PC-3 (cell line): ENCODE results near the gene TRIM14. TPM values are rescaled to one million over a fixed set of nuclear protein-coding genes. Genes with fewer than 3 reads are reported as not detected.
"Not testable (repeated sequence)": the region's sequence is repeated elsewhere in the genome, so short reads cannot be mapped to it uniquely, and the experiment has no call there.

Experiments used
- ATAC-seq: fragments of 200-7000 bp; cut with Tn5 transposase; 2 replicates; pipeline ENCODE4 v1.9.1; 2020; ENCODE audit warnings: mild to moderate bottlenecking, moderate library complexity
- BruUV-seq: library from RNA; stranded (reverse); fragments of 400-500 nt; replicated peaks from 2 replicates; lab custom pipeline; 2021; lab: Mats Ljungman, UMichigan
- CTCF ChIA-PET: fragments of 300-600 bp; sonication (Branson Sonifier 250); formaldehyde crosslinking; loops from one replicate; lab custom pipeline; 2022; ENCODE audit warnings: antibody characterized with exemption; lab: Charles Lee
- POLR2A ChIA-PET: fragments of 300-600 bp; sonication (Branson Sonifier 250); formaldehyde crosslinking; loops from one replicate; lab custom pipeline; 2022; ENCODE audit warnings: antibody characterized with exemption; ENCODE audit not compliant: unreplicated experiment; lab: Charles Lee
- DNase-seq: peaks from one replicate; pipeline ENCODE4 v3.0.0-alpha.2; 2015
- H2AFZ ChIP-seq: fragments of 300-600 bp; sonication (generic); 2 replicates; pipeline ENCODE4 v1.6.0; 2016; ENCODE audit warnings: antibody characterized with exemption, low read length
- H3F3A ChIP-seq: fragments of 300-600 bp; sonication (generic); one replicate; pipeline ENCODE4 v1.6.0; 2017; ENCODE audit warnings: antibody characterized with exemption, low read length, control low read depth, mild to moderate bottlenecking; ENCODE audit not compliant: unreplicated experiment
- H3K27ac ChIP-seq: fragments of 300-600 bp; sonication (generic); 2 replicates; pipeline ENCODE4 v1.5.1; 2016; ENCODE audit warnings: mild to moderate bottlenecking, low read length
- H3K27me3 ChIP-seq: fragments of 300-600 bp; sonication (generic); 2 replicates; pipeline ENCODE4 v1.6.1; 2016; ENCODE audit warnings: low read length, mixed read lengths
- H3K36me3 ChIP-seq: fragments of 300-600 bp; sonication (generic); 2 replicates; pipeline ENCODE4 v1.6.1; 2016; ENCODE audit warnings: low read depth, mixed run types, low read length, mixed read lengths
- H3K4me1 ChIP-seq: fragments of 300-600 bp; sonication (generic); 2 replicates; pipeline ENCODE4 v1.5.1; 2016; ENCODE audit warnings: low read length; ENCODE audit not compliant: insufficient read depth
- H3K4me2 ChIP-seq: fragments of 300-600 bp; sonication (generic); 2 replicates; pipeline ENCODE4 v1.6.0; 2016; ENCODE audit warnings: low read length
- H3K4me3 ChIP-seq: fragments of 300-600 bp; sonication (generic); 2 replicates; pipeline ENCODE4 v1.5.1; 2016; ENCODE audit warnings: mild to moderate bottlenecking, low read length, mixed read lengths
- H3K79me2 ChIP-seq: fragments of 300-600 bp; sonication (generic); 2 replicates; pipeline ENCODE4 v1.6.1; 2017; ENCODE audit warnings: low read length, mixed read lengths
- H3K9ac ChIP-seq: fragments of 300-600 bp; sonication (generic); 2 replicates; pipeline ENCODE4 v1.6.0; 2016; ENCODE audit warnings: mild to moderate bottlenecking, low read length
- H3K9me2 ChIP-seq: fragments of 300-600 bp; sonication (generic); replicated peaks from 2 replicates; pipeline ENCODE4 v1.6.1; 2016; ENCODE audit warnings: mixed run types, low read length, mixed read lengths
- H3K9me3 ChIP-seq: fragments of 300-600 bp; sonication (generic); 2 replicates; pipeline ENCODE4 v1.6.1; 2016; ENCODE audit warnings: low read length, mixed read lengths
- H4K20me1 ChIP-seq: fragments of 300-600 bp; sonication (generic); 2 replicates; pipeline ENCODE4 v1.6.1; 2016; ENCODE audit warnings: low read length, mixed read lengths
- EZH2 ChIP-seq: fragments of 300-600 bp; sonication (generic); IDR thresholded peaks from one replicate; pipeline ENCODE4 v1.6.1; 2017; ENCODE audit warnings: antibody characterized with exemption, mild to moderate bottlenecking, low read length; ENCODE audit not compliant: unreplicated experiment
- EZH2phosphoT487 ChIP-seq: fragments of 300-600 bp; sonication (generic); IDR thresholded peaks from 2 replicates; pipeline ENCODE4 v1.6.1; 2018; ENCODE audit warnings: mild to moderate bottlenecking, antibody characterized with exemption, low read length, borderline replicate concordance
- intact Hi-C: fragments of 100-400 bp; cut with micrococcal nuclease; formaldehyde crosslinking; loops from 2 replicates; pipeline ENCODE4 v1.9.0; 2023
- total RNA-seq: library from RNA; depleted of rRNA; stranded (reverse); fragments of >200 nt; gene quantifications from 2 replicates; pipeline ENCODE4 v1.2.3, GENCODE V29; 2014
- TF ChIP-seq, protein P1 (sequence below): fragments of 300-600 bp; sonication (generic); conservative IDR thresholded peaks from 2 replicates; pipeline ENCODE4 v1.5.1; 2017; ENCODE audit warnings: antibody characterized with exemption, low read depth, mild to moderate bottlenecking, low read length

TRIM14 gene
- total RNA-seq, 1 experiment from 2014 or later = 11.2 TPM

DNA sequence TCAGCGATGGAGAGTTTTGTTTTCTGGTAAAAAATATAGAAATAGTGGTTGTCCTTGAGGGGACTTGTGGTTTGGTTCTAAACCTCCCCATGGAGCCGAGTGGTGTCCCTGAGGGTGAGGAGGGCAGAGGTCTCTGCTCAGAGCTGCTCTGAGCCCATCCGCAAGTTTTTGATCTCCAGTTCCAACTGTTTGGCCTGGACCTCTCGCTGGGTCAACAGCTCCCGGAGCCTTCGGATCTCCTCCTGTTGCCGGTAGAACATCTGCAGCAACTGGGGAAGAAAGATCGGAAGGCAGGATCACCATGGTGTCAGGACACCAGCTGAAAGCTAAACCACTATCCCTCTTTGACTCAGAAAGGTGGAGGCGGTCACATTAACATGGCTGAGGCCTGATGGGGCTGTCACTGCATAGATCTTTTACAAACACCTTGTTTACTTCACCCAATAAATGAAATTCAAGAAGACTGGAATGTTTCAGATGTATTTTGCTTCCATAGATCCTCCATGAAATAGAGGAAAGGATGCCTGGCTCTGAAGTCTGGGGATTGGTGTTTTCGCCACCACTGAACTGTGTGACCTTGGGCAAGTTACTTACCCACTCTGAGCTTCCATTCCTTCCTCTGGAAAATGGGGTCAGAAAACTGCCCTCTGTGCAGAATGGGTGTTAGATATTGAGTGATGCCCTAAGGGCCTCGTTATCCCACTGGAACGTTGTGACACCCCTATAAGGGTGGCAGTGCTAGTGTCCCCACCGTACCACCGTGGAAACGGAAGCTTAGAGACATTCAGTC, 5.8 kb upstream of the TRIM14 start:
- Histone ChIP-seq H2AFZ (no peak overlapping the region), H3K4me1 (peaks cover 7% of the 10 kb centered on the region), H3K4me2 (no peak overlapping the region), H3K27me3 (no peaks in the 10 kb centered on the region), H3K9me3 (no peaks in the 10 kb centered on the region), H3K9me2 (no peaks in the 10 kb centered on the region), H3K79me2 (no peaks in the 10 kb centered on the region), H4K20me1 (no peaks in the 10 kb centered on the region), H3K27ac (no peak overlapping the region), H3F3A (no peaks in the 10 kb centered on the region), H3K4me3 (no peak overlapping the region), H3K9ac (no peak overlapping the region), H3K36me3 (no peaks in the 10 kb centered on the region)
- POLR2A ChIA-PET = no interaction called here
- CTCF ChIA-PET = no interaction called here
- BruUV-seq = no TSS peak
- DNase-seq = no peak
- ATAC-seq = no peak
- no peak for TF ChIP-seq EZH2
- TF ChIP-seq EZH2phosphoT487 = no peak
- TF ChIP-seq, protein P1, sequence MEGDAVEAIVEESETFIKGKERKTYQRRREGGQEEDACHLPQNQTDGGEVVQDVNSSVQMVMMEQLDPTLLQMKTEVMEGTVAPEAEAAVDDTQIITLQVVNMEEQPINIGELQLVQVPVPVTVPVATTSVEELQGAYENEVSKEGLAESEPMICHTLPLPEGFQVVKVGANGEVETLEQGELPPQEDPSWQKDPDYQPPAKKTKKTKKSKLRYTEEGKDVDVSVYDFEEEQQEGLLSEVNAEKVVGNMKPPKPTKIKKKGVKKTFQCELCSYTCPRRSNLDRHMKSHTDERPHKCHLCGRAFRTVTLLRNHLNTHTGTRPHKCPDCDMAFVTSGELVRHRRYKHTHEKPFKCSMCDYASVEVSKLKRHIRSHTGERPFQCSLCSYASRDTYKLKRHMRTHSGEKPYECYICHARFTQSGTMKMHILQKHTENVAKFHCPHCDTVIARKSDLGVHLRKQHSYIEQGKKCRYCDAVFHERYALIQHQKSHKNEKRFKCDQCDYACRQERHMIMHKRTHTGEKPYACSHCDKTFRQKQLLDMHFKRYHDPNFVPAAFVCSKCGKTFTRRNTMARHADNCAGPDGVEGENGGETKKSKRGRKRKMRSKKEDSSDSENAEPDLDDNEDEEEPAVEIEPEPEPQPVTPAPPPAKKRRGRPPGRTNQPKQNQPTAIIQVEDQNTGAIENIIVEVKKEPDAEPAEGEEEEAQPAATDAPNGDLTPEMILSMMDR = no peak
- intact Hi-C loops = loop anchor here (5.0 kb wide), 1 partner anchor 32 kb away; no protein-coding TSS in a partner anchor

DNA sequence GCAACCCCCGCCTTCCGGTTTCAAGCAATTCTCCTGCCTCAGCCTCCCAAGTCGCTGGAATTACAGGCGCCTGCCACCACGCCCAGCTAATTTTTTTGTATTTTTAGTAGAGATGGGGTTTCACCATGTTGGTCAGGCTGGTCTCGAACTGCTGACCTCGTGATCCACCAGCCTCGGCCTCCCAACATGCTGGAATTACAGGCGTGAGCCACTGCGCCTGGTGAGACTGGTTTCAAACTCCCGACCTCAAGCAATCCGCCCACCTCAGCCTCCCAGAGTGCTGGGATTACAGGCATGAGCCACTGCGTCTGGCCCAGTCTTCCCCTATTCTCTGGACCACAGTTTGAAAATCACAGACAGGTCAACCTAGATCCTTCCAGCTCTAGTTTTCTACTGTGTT, 5.1 kb upstream of the TRIM14 start:
- H3K27me3 ChIP-seq, POLR2A ChIA-PET, CTCF ChIA-PET, H3K79me2 ChIP-seq, H4K20me1 ChIP-seq, H3K9me2 ChIP-seq, H3K4me1 ChIP-seq, H3F3A ChIP-seq, ATAC-seq, H3K27ac ChIP-seq, H3K36me3 ChIP-seq, H3K9me3 ChIP-seq, DNase-seq, H2AFZ ChIP-seq, H3K9ac ChIP-seq, BruUV-seq, H3K4me2 ChIP-seq, H3K4me3 ChIP-seq: not testable (repeated sequence)
- intact Hi-C loops = loop anchor here (5.0 kb wide), 1 partner anchor 33 kb away; no protein-coding TSS in a partner anchor

DNA sequence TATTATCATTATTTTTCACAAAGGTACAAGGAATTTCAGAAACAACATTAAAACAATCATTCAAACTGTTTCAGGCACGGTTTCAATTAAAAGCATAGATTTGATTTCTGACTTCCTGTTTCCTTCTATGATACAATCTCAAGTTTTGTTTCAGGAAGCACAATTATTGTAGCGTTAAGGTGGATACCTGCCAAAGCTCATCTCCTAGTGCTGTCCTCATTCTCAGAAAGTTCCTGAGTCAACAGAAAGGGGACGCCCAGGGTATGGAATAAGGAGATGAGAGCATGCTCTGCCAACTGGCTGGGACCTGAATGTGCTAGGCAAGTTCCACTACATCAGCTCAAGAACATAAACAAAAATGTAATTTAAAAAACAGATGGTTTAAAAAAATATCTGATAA, 2.0 kb upstream of the TRIM14 start:
- peak; percentile 33 for ATAC-seq
- Histone ChIP-seq H3K9me2 (no peaks in the 10 kb centered on the region), H3K4me2 (peak overlapping the region; percentile 38; the same call in 1 of the 2 replicates), H4K20me1 (no peaks in the 10 kb centered on the region), H2AFZ (no peak overlapping the region), H3F3A (no peaks in the 10 kb centered on the region), H3K27ac (no peak overlapping the region), H3K4me3 (no peak overlapping the region), H3K4me1 (peaks cover 16% of the 10 kb centered on the region), H3K9ac (no peak overlapping the region), H3K27me3 (no peaks in the 10 kb centered on the region), H3K79me2 (peaks cover 15% of the 10 kb centered on the region), H3K36me3 (no peaks in the 10 kb centered on the region), H3K9me3 (no peaks in the 10 kb centered on the region)
- DNase-seq = peak; percentile 57
- ChIA-PET CTCF (interaction anchor here (0.6 kb wide), 1 partner anchor 109 kb away, joined by 3 read pairs; no protein-coding TSS in a partner anchor), POLR2A (interaction anchor here (0.6 to 0.7 kb wide), 2 partner anchors 32 to 35 kb away, joined by 4 read pairs; no protein-coding TSS in a partner anchor)
- no TSS peak for BruUV-seq
- no peak for TF ChIP-seq EZH2
- TF ChIP-seq, protein P1 = peak; percentile 33; the same call in 1 of the 2 replicates
- intact Hi-C loops = loop anchor here (5.0 kb wide), 1 partner anchor 36 kb away; no protein-coding TSS in a partner anchor
